ENCODE results near the gene PEX12.
"Not testable (repeated sequence)": the region's sequence is repeated elsewhere in the genome, so short reads cannot be mapped to it uniquely, and the experiment has no call there.

Gene PEX12

DNA sequence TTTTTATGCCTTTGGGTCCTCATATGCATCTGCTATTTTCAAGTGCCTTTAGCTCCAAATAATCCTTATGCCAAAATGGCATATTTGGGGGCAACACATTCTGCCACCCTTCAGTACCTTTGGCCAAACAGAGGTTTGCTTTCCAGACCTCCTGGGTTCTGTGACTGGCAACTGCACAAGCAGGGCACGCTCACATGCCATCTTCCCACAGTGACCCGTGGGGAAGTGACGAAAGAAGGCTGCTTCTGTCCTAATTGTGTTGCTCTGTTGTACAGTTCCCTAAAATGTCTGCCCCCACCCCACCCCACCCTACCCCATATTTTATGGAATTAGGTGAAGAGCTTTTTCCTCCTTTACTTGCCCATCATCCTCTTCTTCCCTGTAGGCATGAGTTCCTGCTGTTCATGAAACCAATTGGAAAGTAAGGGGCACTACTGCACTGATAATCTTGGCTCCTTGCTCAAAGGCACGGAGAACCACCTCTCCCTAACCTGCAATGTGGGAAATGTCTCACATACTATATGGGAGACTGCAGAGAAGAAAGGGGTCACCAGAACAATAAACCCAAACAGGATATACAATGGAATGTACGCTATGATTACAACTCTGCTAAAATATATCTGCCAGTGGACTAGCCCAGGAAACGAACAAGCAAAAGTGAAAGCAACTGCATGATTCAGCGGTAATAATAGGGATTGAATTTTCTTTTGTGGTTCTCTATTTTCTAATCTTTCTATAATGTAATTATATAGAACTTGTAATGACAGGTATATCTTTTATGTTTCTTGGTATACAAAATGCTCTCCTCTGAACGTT is 37.6 kb downstream of the PEX12 start:
- H3K36me3 ChIP-seq = no peaks in the 10 kb centered on the region
- peaks cover 23% of the 10 kb centered on the region for H3K27me3 ChIP-seq (ENCODE audit: insufficient read depth, low read depth, severe bottlenecking)
- TF ChIP-seq, protein P1, sequence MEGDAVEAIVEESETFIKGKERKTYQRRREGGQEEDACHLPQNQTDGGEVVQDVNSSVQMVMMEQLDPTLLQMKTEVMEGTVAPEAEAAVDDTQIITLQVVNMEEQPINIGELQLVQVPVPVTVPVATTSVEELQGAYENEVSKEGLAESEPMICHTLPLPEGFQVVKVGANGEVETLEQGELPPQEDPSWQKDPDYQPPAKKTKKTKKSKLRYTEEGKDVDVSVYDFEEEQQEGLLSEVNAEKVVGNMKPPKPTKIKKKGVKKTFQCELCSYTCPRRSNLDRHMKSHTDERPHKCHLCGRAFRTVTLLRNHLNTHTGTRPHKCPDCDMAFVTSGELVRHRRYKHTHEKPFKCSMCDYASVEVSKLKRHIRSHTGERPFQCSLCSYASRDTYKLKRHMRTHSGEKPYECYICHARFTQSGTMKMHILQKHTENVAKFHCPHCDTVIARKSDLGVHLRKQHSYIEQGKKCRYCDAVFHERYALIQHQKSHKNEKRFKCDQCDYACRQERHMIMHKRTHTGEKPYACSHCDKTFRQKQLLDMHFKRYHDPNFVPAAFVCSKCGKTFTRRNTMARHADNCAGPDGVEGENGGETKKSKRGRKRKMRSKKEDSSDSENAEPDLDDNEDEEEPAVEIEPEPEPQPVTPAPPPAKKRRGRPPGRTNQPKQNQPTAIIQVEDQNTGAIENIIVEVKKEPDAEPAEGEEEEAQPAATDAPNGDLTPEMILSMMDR (IDR thresholded peaks at IDR 0.05; ENCODE audit: low read depth, low read length) = no peak
- no peaks in the 10 kb centered on the region for H3K9me3 ChIP-seq (ENCODE audit: severe bottlenecking)
- no peak overlapping the region for H3K4me3 ChIP-seq (ENCODE audit: low read depth, low read length)
- H3K27ac ChIP-seq = no peak overlapping the region
- no peak for DNase-seq

DNA sequence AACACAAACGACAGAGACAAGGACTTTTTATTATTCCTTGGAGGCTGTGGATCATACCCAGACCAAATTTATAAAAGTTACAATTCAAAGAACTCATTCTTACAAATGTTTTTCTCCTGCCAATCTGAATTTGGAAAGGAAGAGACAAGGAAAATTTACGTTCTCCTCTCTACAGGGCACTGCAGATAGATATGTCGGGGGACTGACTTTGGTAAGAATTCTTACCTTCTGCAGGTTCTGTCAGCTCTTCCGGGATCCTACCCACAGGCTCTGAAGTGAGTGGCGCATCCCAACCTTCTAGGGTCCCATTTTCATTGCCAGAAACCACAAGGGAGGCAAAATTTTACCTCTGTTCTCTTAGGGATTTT is 38.7 kb downstream of the PEX12 start:
- Histone ChIP-seq H3K27me3 (ENCODE audit: insufficient read depth, low read depth, severe bottlenecking) (peaks cover 17% of the 10 kb centered on the region), H3K27ac (no peak overlapping the region), H3K9me3 (ENCODE audit: severe bottlenecking) (no peaks in the 10 kb centered on the region), H3K36me3 (no peaks in the 10 kb centered on the region), H3K4me3 (ENCODE audit: low read depth, low read length) (no peak overlapping the region)
- TF ChIP-seq, protein P1 (IDR thresholded peaks at IDR 0.05; ENCODE audit: low read depth, low read length) = no peak
- DNase-seq = no peak

DNA sequence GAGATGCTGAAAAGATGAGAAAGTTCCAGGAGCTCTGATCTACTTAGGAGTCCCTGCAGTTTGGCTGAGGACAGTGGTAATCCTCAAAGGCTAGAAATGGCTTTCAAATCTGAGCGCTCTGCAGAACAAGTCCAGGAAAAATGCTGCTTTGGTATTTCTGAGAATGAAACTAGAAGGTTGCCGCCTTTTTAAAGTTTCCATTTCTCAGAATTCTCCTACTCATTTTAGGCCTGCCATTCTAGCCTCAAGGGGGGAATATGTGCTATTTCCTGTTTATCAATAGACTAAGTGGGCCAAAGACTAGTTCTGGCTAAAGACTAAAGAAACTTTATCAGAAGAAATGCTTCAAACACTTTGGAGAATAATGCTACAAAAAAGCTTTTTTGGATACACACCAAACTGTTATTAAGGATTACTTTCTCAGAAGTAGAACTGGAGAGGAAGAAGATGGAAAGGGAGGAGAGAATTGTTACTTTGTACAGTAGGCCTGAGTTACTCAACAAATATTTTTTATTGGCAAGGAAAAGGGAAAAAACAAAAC is 40.7 kb downstream of the PEX12 start, which contains the start of gene SLFN12L:
TSS of gene SLFN12L (minus strand) at position 78 of the 541 bp plus-strand sequence. CDS start 15,314 bp downstream, outside the sequence.
- no peaks in the 10 kb centered on the region for H3K9me3 ChIP-seq (ENCODE audit: severe bottlenecking)
- TF ChIP-seq, protein P1 (IDR thresholded peaks at IDR 0.05; ENCODE audit: low read depth, low read length) = no peak
- no peak within 1 kb of the TSS for H3K4me3 ChIP-seq (ENCODE audit: low read depth, low read length)
- H3K36me3 ChIP-seq = no peaks in the 10 kb centered on the region
- H3K27me3 ChIP-seq (ENCODE audit: insufficient read depth, low read depth, severe bottlenecking) = peaks cover 10% of the 10 kb centered on the region
- peak; percentile 41 for DNase-seq
- peak within 1 kb of the TSS; percentile 31; the same call in 1 of the 2 replicates for H3K27ac ChIP-seq

DNA sequence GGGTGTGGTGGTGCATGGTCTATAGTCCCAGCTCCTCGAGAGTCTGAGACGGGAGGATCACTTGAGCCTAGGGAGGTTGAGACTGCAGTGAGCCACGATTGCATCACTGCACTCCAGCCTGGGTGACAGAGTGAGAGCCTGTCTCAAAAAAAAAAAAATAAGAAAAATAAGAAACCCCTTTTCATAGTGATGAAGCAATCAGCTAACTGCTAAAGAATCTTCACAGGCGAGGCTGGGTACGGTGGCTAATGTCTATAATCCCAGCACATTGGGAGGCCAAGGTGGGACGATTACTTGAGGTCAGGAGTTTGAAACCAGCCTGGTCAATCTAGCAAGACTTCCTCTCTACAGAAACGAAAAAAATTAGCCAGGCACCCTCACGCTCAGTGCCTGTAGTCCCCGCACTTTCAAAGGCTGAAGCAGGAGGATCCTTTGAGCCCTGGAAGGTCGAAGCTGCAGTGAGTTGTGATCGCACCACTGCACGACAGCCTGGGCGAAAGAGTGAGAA is 41.7 kb downstream of the PEX12 start:
- H3K27ac ChIP-seq = no peak overlapping the region
- no peak for DNase-seq
- H3K27me3 ChIP-seq (ENCODE audit: insufficient read depth, low read depth, severe bottlenecking) = peaks cover 10% of the 10 kb centered on the region
- no peaks in the 10 kb centered on the region for H3K36me3 ChIP-seq
- TF ChIP-seq, protein P1 (IDR thresholded peaks at IDR 0.05; ENCODE audit: low read depth, low read length) = no peak
- H3K9me3 ChIP-seq (ENCODE audit: severe bottlenecking) = no peaks in the 10 kb centered on the region
- no peak overlapping the region for H3K4me3 ChIP-seq (ENCODE audit: low read depth, low read length)

DNA sequence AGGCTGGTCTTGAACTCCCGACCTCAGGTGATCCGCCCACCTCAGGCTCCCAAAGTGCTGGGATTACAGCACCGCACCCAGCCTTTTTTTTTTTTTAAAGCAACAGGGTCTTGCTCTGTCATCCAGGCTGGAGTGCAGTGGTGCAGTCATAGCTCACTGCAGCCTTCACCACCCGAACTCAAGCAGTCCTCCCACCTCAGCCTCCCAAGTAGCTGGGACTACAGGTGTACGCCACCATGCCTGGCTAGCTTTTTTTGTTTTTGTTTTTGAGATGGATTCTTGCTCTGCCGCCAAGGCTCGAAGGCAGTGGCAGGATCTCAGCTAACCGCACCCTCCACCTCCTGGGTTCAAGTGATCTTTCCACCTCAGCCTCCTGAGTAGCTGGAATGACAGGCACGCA is 43.0 kb downstream of the PEX12 start:
- not testable (repeated sequence) for DNase-seq; H3K9me3 ChIP-seq (ENCODE audit: severe bottlenecking); H3K36me3 ChIP-seq; H3K4me3 ChIP-seq (ENCODE audit: low read depth, low read length); H3K27ac ChIP-seq; H3K27me3 ChIP-seq (ENCODE audit: insufficient read depth, low read depth, severe bottlenecking)

DNA sequence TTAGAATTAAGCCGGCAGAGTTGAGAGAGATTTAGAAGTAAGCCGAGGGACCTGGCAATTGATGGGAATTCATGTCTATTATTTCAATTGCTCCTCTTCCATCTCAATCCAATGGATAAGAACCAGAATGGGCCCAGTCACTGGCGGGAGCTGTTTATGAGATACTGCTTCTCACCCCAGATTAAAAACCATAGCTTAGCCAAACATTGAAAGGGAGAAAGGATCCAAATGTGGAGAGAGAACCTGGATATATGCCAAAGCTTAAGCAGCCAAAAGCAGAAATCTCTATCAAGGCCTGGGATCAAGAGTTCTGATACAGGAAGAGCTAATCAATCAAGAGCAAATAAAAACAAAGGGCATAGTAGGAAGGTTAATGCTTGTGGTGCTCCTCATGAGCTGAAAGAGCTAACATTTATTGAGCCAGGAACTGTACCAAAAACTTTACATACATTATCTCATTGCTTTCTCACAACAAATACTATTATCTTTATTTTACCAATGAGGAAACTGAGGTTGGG is 43.7 kb downstream of the PEX12 start:
- Histone ChIP-seq H3K27ac (no peak overlapping the region), H3K9me3 (ENCODE audit: severe bottlenecking) (no peaks in the 10 kb centered on the region), H3K27me3 (ENCODE audit: insufficient read depth, low read depth, severe bottlenecking) (peaks cover 2% of the 10 kb centered on the region), H3K36me3 (no peaks in the 10 kb centered on the region), H3K4me3 (ENCODE audit: low read depth, low read length) (no peak overlapping the region)
- DNase-seq = no peak
- TF ChIP-seq, protein P1 (IDR thresholded peaks at IDR 0.05; ENCODE audit: low read depth, low read length) = no peak

All from WERI-Rb-1 (cell line).